Activated naive CD4-positive, alpha-beta T cell treated with anti-CD3 and anti-CD28 coated beads, Interleukin-2, amount 50 U/mL, for 72 hours (primary cell): ENCODE data around the gene IL21. TPM values are rescaled to one million over a fixed set of nuclear protein-coding genes. Genes with fewer than 3 reads are reported as not detected.

Experiments used
- ATAC-seq, 2 donors: fragments of 150-1000 bp; cut with Tn5 transposase; 2 replicates each; pipeline ENCODE4 v1.10.0; 2021; ENCODE audit warnings: mild to moderate bottlenecking in 2 of 2, moderate library complexity in 2 of 2
- DNase-seq, 2 donors: peaks; one replicate each; pipeline ENCODE4 v3.0.0; 2021 to 2022; ENCODE audit warnings: low spot score in 2 of 2
- H3K27ac Mint-ChIP-seq, 2 donors: one replicate each; pipeline ENCODE4 v1.8.0; 2022; ENCODE audit warnings: mild to moderate bottlenecking in 2 of 2, mixed read lengths in 2 of 2
- H3K36me3 Mint-ChIP-seq, 2 donors: one replicate each; pipeline ENCODE4 v1.8.0; 2022; ENCODE audit warnings: mixed read lengths in 2 of 2
- H3K9me3 Mint-ChIP-seq, 2 donors: one replicate each; pipeline ENCODE4 v1.8.0; 2022; ENCODE audit warnings: mixed read lengths in 2 of 2
- total RNA-seq, 2 donors: library from RNA; stranded (reverse); gene quantifications; one replicate each; pipeline ENCODE4 v1.2.3, GENCODE V29; 2022

Gene IL21
- total RNA-seq, 2 donors from 2014 or later: 16.6 to 40.1 TPM

DNA sequence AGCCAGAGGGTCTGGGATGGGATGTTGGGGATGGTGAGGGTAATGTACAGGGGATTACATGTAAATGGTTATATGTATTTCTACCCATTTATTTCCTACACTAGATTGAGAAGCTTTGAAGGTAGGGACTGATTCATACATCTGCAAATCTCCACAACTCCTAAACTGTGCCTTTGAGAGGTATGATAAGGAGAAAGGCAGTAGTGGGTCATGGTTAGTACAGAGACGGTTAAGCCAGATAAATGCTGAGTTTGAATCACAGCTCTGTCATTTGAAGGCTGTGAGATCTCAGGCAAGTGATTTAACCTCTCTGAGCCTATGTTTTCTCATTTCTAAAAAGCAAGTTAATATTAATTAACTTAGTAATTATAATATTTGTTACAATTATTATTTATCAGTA is 29.3 kb upstream of the IL21 start:
- no peak for DNase-seq
- Mint-ChIP-seq H3K27ac (no peak overlapping the region), H3K9me3 (peaks cover 0 to 9% of the 10 kb centered on the region in 2 donors), H3K36me3 (peaks cover 0 to 24% of the 10 kb centered on the region in 2 donors)
- no peak for ATAC-seq

GRCh38 chr4:122647656-122648055 is 26.8 kb upstream of the IL21 start:
- ATAC-seq (no peak), DNase-seq (no peak)
- peaks cover 0 to 9% of the 10 kb centered on the region in 2 donors for H3K9me3 Mint-ChIP-seq
- H3K27ac Mint-ChIP-seq: no peak overlapping the region
- H3K36me3 Mint-ChIP-seq: peaks cover 0 to 28% of the 10 kb centered on the region in 2 donors

GRCh38 chr4:122643257-122643656 is 22.4 kb upstream of the IL21 start:
- no peak for ATAC-seq
- no peak overlapping the region for H3K27ac Mint-ChIP-seq
- no peak for DNase-seq
- peaks cover 0 to 4% of the 10 kb centered on the region in 2 donors for H3K36me3 Mint-ChIP-seq
- H3K9me3 Mint-ChIP-seq: no peaks in the 10 kb centered on the region

DNA sequence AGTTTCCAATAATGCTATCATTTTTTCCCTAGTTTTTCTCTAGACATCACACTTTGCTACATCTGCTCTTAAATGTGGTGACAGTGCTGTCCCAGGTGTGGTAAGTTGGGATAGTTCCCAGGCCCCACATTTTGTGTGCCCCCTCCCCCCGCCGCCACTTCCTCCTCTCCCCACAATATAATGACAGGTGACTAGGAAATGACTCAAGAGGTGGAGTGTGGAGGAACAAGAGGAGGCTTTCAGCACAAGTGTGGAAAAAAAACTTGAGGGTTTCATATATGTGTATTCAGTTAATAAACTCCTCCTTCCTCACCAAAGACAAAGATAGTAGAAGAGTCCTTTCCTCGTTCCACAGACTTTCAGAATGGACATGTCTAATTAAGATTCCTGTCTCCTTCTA is 18.3 kb upstream of the IL21 start:
- DNase-seq: peak in 1 of 2 donors; percentile 10
- peak; percentile 45 to 63 for ATAC-seq
- Mint-ChIP-seq H3K36me3 (peaks cover 0 to 2% of the 10 kb centered on the region in 2 donors), H3K27ac (no peak overlapping the region), H3K9me3 (no peaks in the 10 kb centered on the region)

- ATAC-seq (no peak), DNase-seq (no peak)
- H3K9me3 Mint-ChIP-seq: peaks cover 0 to 2% of the 10 kb centered on the region in 2 donors
- peaks cover 0 to 6% of the 10 kb centered on the region in 2 donors for H3K36me3 Mint-ChIP-seq
- H3K27ac Mint-ChIP-seq: no peak overlapping the region
These were observed 15.8 kb upstream of the IL21 start for GRCh38 chr4:122636697-122637096.

DNA sequence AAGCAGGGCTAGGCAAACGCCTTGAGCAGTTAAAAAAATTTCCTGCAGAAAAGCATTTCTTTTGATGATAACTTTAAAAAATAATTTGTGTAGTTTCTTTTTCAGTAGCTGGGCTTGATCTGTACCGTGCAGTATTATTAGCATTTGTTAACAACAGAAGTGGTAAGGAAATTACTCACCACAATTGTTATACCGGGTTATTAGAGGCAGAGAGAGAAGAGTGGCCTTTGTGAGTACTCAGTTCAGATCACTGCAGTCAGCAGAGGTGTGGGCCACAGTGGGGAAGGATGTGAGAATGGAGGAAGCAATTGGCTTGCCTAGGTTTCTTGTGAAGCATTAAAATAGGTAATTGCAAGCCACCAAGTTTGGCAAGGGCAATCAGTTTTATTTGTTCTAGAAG is 14.3 kb upstream of the IL21 start:
- H3K9me3 Mint-ChIP-seq: peaks cover 0 to 2% of the 10 kb centered on the region in 2 donors
- H3K36me3 Mint-ChIP-seq: peaks cover 0 to 6% of the 10 kb centered on the region in 2 donors
- DNase-seq (no peak), ATAC-seq (peak in 1 of 2 donors; percentile 62)
- no peak overlapping the region for H3K27ac Mint-ChIP-seq

GRCh38 chr4:122633211-122633610 is 12.3 kb upstream of the IL21 start:
- DNase-seq: no peak

DNA sequence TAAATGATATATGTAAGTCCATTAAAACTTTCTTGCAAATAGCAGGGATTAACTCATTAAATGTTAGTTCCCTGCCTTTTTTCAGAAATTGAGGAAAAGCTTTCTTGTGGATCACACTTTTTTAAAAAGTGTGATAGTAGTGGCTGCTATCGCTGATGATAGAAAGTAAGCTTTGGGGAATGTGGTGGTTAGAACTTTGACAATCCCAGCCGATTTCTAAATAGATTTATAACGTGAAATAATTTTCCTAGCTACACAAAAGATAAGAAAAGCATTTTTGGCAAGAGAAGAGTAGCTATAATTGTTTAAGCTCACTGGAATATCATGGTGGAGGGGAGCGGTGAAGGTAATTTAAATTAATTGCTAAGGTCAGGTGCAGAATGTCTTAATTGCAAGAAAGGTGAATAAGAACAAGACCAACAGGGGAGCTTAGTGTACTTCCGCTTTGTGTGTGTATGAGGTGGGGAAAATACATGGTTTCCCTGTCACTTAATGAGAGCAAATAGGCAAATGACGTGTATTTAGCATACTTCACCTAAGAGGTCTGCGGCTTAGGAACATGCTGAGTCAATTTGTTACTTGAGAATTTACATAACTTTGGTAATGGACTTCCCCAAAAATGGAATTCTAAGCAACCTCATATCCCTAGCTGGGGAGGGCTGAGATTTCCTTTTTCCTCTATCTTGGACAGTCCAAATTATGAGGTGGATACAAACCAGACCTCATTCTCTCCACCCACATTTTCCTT is 11.7 kb upstream of the IL21 start:
- Mint-ChIP-seq H3K27ac (no peak overlapping the region), H3K36me3 (peaks cover 0 to 6% of the 10 kb centered on the region in 2 donors), H3K9me3 (peaks cover 0 to 2% of the 10 kb centered on the region in 2 donors)
- no peak for DNase-seq
- peak; percentile 69 to 73 for ATAC-seq

More at GRCh38 chr4:122633211-122633610, 12.3 kb upstream of the IL21 start:
- Mint-ChIP-seq H3K9me3 (peaks cover 0 to 2% of the 10 kb centered on the region in 2 donors), H3K36me3 (peaks cover 0 to 6% of the 10 kb centered on the region in 2 donors), H3K27ac (no peak overlapping the region)
- ATAC-seq: peak in 1 of 2 donors; percentile 11

- ATAC-seq: no peak
- Mint-ChIP-seq H3K27ac (no peak overlapping the region), H3K9me3 (no peaks in the 10 kb centered on the region), H3K36me3 (peaks cover 5 to 61% of the 10 kb centered on the region in 2 donors)
- DNase-seq: no peak
These were observed 4.3 kb upstream of the IL21 start for GRCh38 chr4:122625156-122625555.

GRCh38 chr4:122624205-122624604 is 3.3 kb upstream of the IL21 start:
- ATAC-seq (no peak), DNase-seq (no peak)
- Mint-ChIP-seq H3K27ac (no peak overlapping the region), H3K36me3 (peaks cover 5 to 71% of the 10 kb centered on the region in 2 donors), H3K9me3 (no peaks in the 10 kb centered on the region)

DNA sequence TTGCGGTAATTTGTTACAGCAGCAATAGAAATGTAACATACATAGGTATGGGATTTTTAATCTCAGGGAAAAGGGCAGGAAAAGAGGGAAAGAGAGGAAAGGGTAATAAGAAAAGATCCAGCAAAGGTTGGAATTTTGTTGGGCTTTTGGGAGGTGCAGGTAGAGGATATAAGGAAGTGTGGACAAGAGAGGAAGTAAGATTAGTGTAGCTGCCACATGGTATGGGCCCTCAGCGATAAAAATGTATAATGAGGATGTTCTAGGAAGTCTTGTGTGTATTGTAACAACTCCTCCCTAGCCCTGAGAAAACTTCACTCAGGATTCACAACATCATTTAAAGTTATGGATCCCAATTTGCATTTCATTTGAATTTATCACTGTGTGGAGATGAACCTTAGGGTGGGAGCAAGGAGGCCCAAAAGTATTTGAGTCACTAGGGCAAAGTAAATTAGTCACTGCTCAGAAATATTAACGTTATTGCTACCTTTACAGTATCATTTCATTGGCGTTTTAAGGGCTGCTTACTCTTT is 2.8 kb upstream of the IL21 start:
- Mint-ChIP-seq H3K9me3 (no peaks in the 10 kb centered on the region), H3K36me3 (peaks cover 5 to 76% of the 10 kb centered on the region in 2 donors), H3K27ac (peak overlapping the region in 1 of 2 donors; percentile 61)
- ATAC-seq (no peak), DNase-seq (no peak)

- H3K9me3 Mint-ChIP-seq: no peaks in the 10 kb centered on the region
- H3K27ac Mint-ChIP-seq: no peak overlapping the region
- DNase-seq (no peak), ATAC-seq (no peak)
- H3K36me3 Mint-ChIP-seq: peaks cover 5 to 86% of the 10 kb centered on the region in 2 donors
These were observed 1.5 kb upstream of the IL21 start for GRCh38 chr4:122622400-122622799.

DNA sequence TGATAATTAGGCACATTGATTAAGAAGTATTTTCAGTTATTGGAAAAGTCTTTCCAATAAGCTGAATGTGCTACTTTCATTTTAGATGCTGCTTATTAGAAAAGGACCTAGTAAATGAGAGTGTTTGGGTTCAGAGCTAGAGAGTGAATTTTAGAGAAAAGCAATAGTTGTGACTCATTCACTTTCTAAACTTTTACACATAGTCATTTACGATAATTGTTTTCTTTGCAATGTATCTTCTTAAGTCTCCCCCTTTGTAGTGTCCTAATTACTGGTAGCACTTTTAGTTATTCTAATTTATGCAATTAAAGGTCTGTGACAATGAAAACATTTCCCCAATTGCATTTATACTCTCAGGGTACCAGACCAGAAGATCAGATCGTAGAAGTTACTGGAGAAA is 1.3 kb downstream of the IL21 start:
- Mint-ChIP-seq H3K27ac (peak overlapping the region; percentile 70 to 99), H3K36me3 (peaks cover 12 to 88% of the 10 kb centered on the region in 2 donors), H3K9me3 (no peaks in the 10 kb centered on the region)
- peak in 1 of 2 donors; percentile 38 for ATAC-seq
- no peak for DNase-seq

GRCh38 chr4:122617597-122618593 is 3.0 kb downstream of the IL21 start:
- Mint-ChIP-seq H3K36me3 (peaks cover 7 to 83% of the 10 kb centered on the region in 2 donors), H3K9me3 (no peaks in the 10 kb centered on the region), H3K27ac (peak overlapping the region; percentile 79 to 99)
- DNase-seq: no peak
- peak in 1 of 2 donors; percentile 1 for ATAC-seq

DNA sequence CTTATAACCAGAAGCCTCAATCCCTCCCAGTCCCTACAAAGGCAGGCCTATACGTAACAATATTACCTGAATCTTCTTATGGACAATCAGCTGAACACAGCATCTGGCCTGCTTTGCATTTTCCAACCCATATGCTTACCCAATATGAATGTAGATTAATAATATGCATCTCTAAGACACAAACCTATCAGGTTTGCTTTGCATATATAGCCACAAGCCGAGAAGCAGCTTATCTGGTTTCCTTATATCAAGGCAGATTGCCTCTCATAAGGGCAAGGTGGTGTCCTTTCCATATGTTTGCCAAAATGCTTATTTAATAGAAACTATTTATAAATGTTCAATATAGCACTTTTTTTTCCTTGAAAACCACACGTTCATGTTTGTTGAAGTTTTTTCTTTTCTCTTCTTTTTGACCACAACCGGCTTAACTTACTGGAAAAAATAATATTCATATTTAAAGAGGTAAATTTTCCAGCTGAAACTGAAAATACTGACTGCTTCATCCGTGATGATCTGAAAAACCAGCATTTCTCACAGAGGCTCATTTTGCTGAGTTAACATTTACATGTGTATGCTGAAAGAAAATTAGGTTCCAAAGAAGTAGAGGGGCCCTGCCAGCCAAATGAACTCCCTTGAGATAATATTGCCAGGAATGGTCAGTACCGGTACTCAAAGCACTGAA is 3.8 kb downstream of the IL21 start:
- DNase-seq (no peak), ATAC-seq (peak in 1 of 2 donors; percentile 23)
- Mint-ChIP-seq H3K9me3 (no peaks in the 10 kb centered on the region), H3K36me3 (peaks cover 7 to 75% of the 10 kb centered on the region in 2 donors), H3K27ac (peak overlapping the region; percentile 31 to 83)

- H3K36me3 Mint-ChIP-seq: peaks cover 7 to 63% of the 10 kb centered on the region in 2 donors
- no peak for ATAC-seq
- no peaks in the 10 kb centered on the region for H3K9me3 Mint-ChIP-seq
- H3K27ac Mint-ChIP-seq: no peak overlapping the region
- no peak for DNase-seq
These were observed 6.2 kb downstream of the IL21 start for GRCh38 chr4:122614621-122615020.
